Suprapubic skin (tissue), 3 donors: Measurements from ENCODE around the gene CCDC63.

Experiments
- EP300 ChIP-seq: sonication (generic); formaldehyde crosslinking; IDR thresholded peaks from one replicate; pipeline ENCODE4 v1.6.1; 2017; ENCODE audit warnings: antibody characterized with exemption
- TF ChIP-seq, protein P1 (sequence below), 2 donors: fragments of 200-600 bp in 1 of 2; fragments of 450-650 bp in 1 of 2; sonication (generic) in 1 of 2; IDR thresholded peaks; one replicate each; pipeline ENCODE4 v1.5.1; 2016 to 2019; ENCODE audit warnings: antibody characterized with exemption in 2 of 2, mild to moderate bottlenecking in 1 of 2, moderate library complexity in 1 of 2

DNA sequence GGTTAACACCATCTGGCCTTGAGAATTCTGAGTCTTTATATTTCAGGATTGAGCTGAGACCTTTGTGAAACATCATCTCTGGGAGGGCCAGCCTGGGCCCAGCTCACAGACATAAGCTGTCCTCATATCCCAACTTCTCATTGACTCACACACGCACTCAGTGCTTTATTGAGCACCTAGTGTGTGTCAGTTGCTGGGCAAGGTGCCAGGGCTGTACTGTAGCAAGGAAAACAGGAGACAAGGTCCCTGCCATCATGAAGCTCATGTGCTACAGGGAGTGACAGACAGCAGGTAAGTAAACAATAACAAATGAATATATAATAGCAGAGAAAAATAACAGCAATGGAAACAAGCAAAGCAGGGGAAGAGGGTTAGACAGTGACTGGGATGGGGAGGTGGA lies 30.5 kb upstream of the CCDC63 start:
- TF ChIP-seq, protein P1, sequence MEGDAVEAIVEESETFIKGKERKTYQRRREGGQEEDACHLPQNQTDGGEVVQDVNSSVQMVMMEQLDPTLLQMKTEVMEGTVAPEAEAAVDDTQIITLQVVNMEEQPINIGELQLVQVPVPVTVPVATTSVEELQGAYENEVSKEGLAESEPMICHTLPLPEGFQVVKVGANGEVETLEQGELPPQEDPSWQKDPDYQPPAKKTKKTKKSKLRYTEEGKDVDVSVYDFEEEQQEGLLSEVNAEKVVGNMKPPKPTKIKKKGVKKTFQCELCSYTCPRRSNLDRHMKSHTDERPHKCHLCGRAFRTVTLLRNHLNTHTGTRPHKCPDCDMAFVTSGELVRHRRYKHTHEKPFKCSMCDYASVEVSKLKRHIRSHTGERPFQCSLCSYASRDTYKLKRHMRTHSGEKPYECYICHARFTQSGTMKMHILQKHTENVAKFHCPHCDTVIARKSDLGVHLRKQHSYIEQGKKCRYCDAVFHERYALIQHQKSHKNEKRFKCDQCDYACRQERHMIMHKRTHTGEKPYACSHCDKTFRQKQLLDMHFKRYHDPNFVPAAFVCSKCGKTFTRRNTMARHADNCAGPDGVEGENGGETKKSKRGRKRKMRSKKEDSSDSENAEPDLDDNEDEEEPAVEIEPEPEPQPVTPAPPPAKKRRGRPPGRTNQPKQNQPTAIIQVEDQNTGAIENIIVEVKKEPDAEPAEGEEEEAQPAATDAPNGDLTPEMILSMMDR (IDR thresholded peaks at IDR 0.05), result no peak
- TF ChIP-seq EP300, result no peak
